ENCODE data around the gene MCTP2. TPM values are rescaled to one million over a fixed set of nuclear protein-coding genes. Genes with fewer than 3 reads are reported as not detected.

The MCTP2 gene, protein sequence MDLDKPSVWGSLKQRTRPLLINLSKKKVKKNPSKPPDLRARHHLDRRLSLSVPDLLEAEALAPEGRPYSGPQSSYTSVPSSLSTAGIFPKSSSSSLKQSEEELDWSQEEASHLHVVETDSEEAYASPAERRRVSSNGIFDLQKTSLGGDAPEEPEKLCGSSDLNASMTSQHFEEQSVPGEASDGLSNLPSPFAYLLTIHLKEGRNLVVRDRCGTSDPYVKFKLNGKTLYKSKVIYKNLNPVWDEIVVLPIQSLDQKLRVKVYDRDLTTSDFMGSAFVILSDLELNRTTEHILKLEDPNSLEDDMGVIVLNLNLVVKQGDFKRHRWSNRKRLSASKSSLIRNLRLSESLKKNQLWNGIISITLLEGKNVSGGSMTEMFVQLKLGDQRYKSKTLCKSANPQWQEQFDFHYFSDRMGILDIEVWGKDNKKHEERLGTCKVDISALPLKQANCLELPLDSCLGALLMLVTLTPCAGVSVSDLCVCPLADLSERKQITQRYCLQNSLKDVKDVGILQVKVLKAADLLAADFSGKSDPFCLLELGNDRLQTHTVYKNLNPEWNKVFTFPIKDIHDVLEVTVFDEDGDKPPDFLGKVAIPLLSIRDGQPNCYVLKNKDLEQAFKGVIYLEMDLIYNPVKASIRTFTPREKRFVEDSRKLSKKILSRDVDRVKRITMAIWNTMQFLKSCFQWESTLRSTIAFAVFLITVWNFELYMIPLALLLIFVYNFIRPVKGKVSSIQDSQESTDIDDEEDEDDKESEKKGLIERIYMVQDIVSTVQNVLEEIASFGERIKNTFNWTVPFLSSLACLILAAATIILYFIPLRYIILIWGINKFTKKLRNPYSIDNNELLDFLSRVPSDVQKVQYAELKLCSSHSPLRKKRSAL
- total RNA-seq (0.98 TPM), polyA plus RNA-seq (ENCODE audit: insufficient read depth in 1 of 8, insufficient read length in 8 of 8, low replicate concordance in 1 of 8) (1 to 10 TPM in 2 of 8 donors, under 1 TPM in 6; 0.33 to 1.7 (median 0.59) TPM)
- long read RNA-seq, donor 1 = 0 reads
- long read RNA-seq, donor 2 = 0 reads
- long read RNA-seq, donor 3 = 0 reads
- long read RNA-seq, donor 4 = 0 reads
- long read RNA-seq, donor 5 = 0 reads
- long read RNA-seq, donor 6 = 0 reads
- long read RNA-seq, donor 7 = 0 reads
- long read RNA-seq, donor 8 = 0 reads
- long read RNA-seq, donor 9 = 0 reads
- long read RNA-seq, donor 10 = 0 reads
- long read RNA-seq, donor 11 = 0 reads

DNA sequence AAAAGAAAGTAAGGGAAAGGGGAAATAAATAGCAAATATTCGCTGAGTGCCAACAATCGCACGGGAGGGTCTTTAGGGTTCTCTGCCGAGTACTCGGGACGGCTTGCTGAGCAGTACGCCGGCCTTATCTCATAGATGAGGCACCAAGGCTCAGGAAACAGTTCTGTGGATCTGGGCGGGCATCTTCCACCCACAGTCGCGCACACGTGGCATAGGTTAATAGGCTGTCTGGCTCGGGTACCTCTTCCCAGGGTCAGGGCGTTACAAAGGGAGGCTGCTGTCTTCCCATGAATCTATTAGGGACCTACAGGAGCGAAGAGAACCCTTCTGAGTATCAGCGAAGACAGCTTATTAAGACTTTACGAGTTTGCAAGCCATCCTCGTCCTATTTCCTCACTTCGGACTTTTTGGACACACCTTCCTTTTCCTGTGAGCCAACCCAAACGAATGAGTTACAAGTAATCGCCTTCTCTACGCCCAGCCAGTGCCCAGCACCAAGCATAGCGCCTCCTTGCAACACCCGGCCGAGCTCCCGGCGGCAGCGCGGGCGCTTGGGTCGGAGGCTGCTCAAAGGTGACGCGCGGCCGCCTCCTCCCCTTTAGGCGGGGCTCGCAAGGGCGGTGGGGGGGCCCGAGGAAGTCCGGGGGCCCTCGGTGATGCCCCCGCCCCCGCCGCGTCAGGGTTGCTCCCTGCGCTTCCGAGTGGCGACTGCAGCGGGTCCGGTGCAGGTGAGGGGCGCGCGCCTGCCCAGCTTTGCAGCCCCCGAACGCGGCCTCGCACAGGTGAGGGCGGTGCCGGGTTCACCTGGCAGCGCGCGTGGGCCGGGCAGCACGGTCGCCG lies at the start of gene MCTP2:
MCTP2 (plus strand) TSS at position 679 of the 840 bp plus-strand sequence. CDS start 66,705 bp downstream, outside the sequence.
- peak; percentile 71 for DNase-seq
- Histone ChIP-seq H3K27ac (ENCODE audit: low read length) (peak within 1 kb of the TSS; percentile 33), H3K27me3 (ENCODE audit: control insufficient read depth, insufficient read depth, low read length) (peaks cover 30% of the 10 kb centered on the region)

DNA sequence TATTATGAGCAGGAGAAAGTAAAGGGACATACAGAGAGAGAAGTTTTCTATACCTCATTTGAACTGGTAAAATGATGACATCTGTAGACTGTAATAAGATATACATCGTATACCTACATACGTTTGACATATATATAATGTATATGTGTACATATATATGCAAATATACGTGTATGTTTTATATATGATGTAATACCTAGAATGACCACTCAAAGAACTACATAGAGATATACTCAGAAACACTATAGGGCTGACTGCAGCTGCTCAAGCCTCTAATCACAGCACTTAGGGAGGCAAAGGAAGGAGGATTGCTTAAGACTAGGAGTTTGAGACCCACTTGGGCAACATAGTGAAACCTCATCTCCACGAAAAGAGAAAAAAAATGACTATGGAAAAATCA lies 48.5 kb upstream of the MCTP2 start:
- no peaks in the 10 kb centered on the region for H3K27me3 ChIP-seq (ENCODE audit: control insufficient read depth, insufficient read depth, low read length)
- no peak overlapping the region for H3K4me3 ChIP-seq (ENCODE audit: low read length)
- H3K27ac ChIP-seq (ENCODE audit: low read length) = no peak overlapping the region
- H3K4me1 ChIP-seq (ENCODE audit: control insufficient read depth, insufficient read depth, low read length) = no peaks in the 10 kb centered on the region
- no peaks in the 10 kb centered on the region for H3K36me3 ChIP-seq (ENCODE audit: control insufficient read depth, insufficient read depth, low read length)
- no CpG with 5 or more reads among the region's 4 CpGs for WGBS (ENCODE audit: insufficient coverage)
- DNase-seq = no peak
- no peaks in the 10 kb centered on the region for H3K9me3 ChIP-seq (replicated peaks; ENCODE audit: control insufficient read depth, low read depth, low read length)

More for the DNA sequence above, at the start of gene MCTP2:
- H3K4me3 ChIP-seq (ENCODE audit: low read length) = peak within 1 kb of the TSS; percentile 40
- under 1% methylated on average over 64 of the region's 66 CpGs for WGBS (ENCODE audit: insufficient coverage)
- no peaks in the 10 kb centered on the region for H3K36me3 ChIP-seq (ENCODE audit: control insufficient read depth, insufficient read depth, low read length)
- H3K9me3 ChIP-seq (replicated peaks; ENCODE audit: control insufficient read depth, low read depth, low read length) = no peaks in the 10 kb centered on the region
- peaks cover 6% of the 10 kb centered on the region for H3K4me1 ChIP-seq (ENCODE audit: control insufficient read depth, insufficient read depth, low read length)

DNA sequence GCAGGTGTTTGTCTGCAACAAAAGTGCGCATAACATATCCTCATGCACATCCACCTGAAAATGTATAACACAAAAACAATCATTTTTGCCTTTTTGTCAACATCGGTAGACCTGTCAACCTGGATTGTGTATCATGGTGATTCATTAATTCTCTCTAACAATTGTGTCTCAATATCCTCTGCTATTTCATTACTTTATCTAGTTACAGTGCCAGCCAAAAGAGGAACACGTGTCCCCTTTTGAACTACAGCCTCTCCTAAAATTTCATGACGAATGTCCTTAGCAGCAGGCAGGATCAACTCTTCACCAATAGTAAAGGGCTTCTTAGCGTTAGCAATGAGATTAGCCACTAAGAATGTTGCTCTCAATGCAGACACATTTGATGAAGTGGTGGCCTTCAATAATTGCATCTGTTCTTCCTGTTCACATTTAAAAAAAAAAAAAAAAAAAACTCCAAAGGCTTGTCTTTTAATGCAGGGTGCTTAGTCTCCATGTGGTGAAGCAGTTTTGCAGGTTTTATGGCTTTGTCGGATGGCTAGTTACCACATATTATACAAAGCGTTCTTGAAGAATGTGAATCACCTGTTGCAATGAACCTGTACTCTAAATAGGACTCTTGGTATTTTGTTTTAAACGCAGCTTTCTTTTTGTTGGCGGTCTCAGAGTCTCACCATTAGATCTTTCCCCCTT lies 45.7 kb upstream of the MCTP2 start:
- H3K27ac ChIP-seq (ENCODE audit: low read length) = no peak overlapping the region
- H3K4me3 ChIP-seq (ENCODE audit: low read length) = no peak overlapping the region
- no peaks in the 10 kb centered on the region for H3K9me3 ChIP-seq (replicated peaks; ENCODE audit: control insufficient read depth, low read depth, low read length)
- no peaks in the 10 kb centered on the region for H3K4me1 ChIP-seq (ENCODE audit: control insufficient read depth, insufficient read depth, low read length)
- no peak for DNase-seq
- H3K27me3 ChIP-seq (ENCODE audit: control insufficient read depth, insufficient read depth, low read length) = no peaks in the 10 kb centered on the region
- 62% methylated on average over 2 of the region's 9 CpGs for WGBS (ENCODE audit: insufficient coverage)
- no peaks in the 10 kb centered on the region for H3K36me3 ChIP-seq (ENCODE audit: control insufficient read depth, insufficient read depth, low read length)

DNA sequence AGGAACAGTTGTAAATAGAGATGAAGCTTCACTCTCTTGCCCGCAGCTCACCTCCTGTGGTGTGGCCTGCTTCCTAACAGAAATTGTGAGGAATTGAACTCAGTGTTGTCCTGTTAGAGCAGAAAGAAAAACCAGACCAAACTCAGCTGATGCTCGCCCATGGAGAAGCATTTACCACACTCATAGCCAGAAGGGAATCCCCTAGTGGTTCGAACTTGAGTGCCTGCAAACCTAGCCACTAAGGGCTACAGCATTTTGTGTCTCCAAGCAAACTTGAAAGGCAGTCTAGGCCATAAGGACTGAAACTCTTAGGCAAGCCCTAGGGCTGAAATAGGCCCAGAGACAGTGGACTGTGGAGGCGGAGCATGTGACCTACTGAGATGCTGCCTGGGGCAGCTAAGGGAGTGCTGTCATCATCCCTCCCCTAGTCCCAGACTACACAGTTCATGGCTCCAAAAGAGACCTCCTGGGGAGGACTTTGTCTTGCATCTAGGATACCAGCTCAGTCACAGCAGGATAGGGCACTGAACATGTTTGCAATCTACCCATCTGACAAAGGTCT lies 44.5 kb upstream of the MCTP2 start:
- Histone ChIP-seq H3K9me3 (replicated peaks; ENCODE audit: control insufficient read depth, low read depth, low read length) (no peaks in the 10 kb centered on the region), H3K4me1 (ENCODE audit: control insufficient read depth, insufficient read depth, low read length) (no peaks in the 10 kb centered on the region), H3K27ac (ENCODE audit: low read length) (no peak overlapping the region), H3K27me3 (ENCODE audit: control insufficient read depth, insufficient read depth, low read length) (no peaks in the 10 kb centered on the region), H3K4me3 (ENCODE audit: low read length) (no peak overlapping the region), H3K36me3 (ENCODE audit: control insufficient read depth, insufficient read depth, low read length) (no peaks in the 10 kb centered on the region)
- 82% methylated on average over 3 of the region's 4 CpGs for WGBS (ENCODE audit: insufficient coverage)
- DNase-seq = no peak

DNA sequence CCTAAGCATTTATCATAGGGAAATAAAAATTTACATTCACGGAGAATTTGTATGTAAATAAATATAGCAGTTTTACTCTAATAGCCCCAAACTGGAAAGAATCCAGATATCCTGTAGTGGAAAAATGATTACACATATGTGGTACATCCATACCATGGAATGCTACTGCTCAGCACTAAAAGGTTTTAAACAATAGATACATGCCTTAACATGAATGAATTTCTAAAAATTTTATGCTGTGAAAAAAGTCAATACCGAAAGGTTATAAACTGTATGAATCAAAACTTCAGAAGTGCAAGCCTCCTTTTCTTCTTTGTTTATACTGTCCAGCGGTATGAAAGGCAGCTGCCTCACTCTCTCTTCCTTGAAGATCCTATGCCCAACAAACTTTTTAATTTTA lies 37.5 kb upstream of the MCTP2 start:
- Histone ChIP-seq H3K27ac (ENCODE audit: low read length) (no peak overlapping the region), H3K4me3 (ENCODE audit: low read length) (no peak overlapping the region), H3K27me3 (ENCODE audit: control insufficient read depth, insufficient read depth, low read length) (no peaks in the 10 kb centered on the region), H3K36me3 (ENCODE audit: control insufficient read depth, insufficient read depth, low read length) (no peaks in the 10 kb centered on the region), H3K9me3 (replicated peaks; ENCODE audit: control insufficient read depth, low read depth, low read length) (no peaks in the 10 kb centered on the region), H3K4me1 (ENCODE audit: control insufficient read depth, insufficient read depth, low read length) (no peaks in the 10 kb centered on the region)
- no CpG with 5 or more reads among the region's 3 CpGs for WGBS (ENCODE audit: insufficient coverage)
- no peak for DNase-seq

DNA sequence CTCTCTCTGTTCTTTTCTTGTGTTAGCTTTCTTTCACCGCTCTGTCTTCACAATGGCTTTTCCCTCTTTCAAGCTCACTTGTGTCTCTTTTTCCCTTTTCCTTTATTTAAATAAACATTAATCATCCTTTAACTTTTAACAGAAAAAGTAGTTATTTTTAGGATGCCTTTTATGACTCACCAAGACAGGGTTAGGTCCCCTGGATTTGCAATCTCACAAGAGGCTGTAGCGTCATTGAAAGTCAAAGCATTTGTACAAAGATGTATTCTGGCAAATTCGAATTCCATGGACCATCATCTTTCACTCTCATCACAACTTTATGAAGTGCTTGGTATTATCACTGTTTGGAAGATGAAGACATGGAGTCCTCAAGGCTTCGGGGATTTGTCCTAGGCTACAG lies 34.8 kb upstream of the MCTP2 start:
- Histone ChIP-seq H3K4me1 (ENCODE audit: control insufficient read depth, insufficient read depth, low read length) (no peaks in the 10 kb centered on the region), H3K4me3 (ENCODE audit: low read length) (no peak overlapping the region), H3K9me3 (replicated peaks; ENCODE audit: control insufficient read depth, low read depth, low read length) (no peaks in the 10 kb centered on the region), H3K27me3 (ENCODE audit: control insufficient read depth, insufficient read depth, low read length) (no peaks in the 10 kb centered on the region), H3K27ac (ENCODE audit: low read length) (no peak overlapping the region), H3K36me3 (ENCODE audit: control insufficient read depth, insufficient read depth, low read length) (no peaks in the 10 kb centered on the region)
- no CpG with 5 or more reads among the region's 4 CpGs for WGBS (ENCODE audit: insufficient coverage)
- DNase-seq = no peak

DNA sequence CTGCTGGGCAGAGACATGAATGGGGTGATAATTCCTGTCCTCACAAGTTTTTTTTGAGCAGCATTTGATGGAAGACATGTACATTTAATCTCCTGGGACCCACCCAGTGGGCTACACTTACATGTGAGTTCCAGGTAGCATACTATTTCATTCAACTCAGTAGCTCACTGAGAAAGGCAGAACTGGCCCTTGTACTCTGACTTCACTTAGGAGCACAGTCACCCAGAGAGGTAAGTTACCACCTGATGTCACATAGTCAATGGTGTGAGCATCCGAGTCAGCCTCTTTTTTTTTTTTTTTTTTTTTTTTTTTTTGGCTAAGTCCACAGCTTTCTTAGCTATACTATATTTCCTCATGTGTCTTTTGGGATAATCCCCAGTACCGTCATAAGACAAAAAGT lies 32.7 kb upstream of the MCTP2 start:
- H3K4me3 ChIP-seq (ENCODE audit: low read length) = no peak overlapping the region
- H3K36me3 ChIP-seq (ENCODE audit: control insufficient read depth, insufficient read depth, low read length) = no peaks in the 10 kb centered on the region
- no peaks in the 10 kb centered on the region for H3K9me3 ChIP-seq (replicated peaks; ENCODE audit: control insufficient read depth, low read depth, low read length)
- no peak overlapping the region for H3K27ac ChIP-seq (ENCODE audit: low read length)
- no peaks in the 10 kb centered on the region for H3K27me3 ChIP-seq (ENCODE audit: control insufficient read depth, insufficient read depth, low read length)
- H3K4me1 ChIP-seq (ENCODE audit: control insufficient read depth, insufficient read depth, low read length) = no peaks in the 10 kb centered on the region
- no CpG with 5 or more reads among the region's 2 CpGs for WGBS (ENCODE audit: insufficient coverage)
- no peak for DNase-seq

DNA sequence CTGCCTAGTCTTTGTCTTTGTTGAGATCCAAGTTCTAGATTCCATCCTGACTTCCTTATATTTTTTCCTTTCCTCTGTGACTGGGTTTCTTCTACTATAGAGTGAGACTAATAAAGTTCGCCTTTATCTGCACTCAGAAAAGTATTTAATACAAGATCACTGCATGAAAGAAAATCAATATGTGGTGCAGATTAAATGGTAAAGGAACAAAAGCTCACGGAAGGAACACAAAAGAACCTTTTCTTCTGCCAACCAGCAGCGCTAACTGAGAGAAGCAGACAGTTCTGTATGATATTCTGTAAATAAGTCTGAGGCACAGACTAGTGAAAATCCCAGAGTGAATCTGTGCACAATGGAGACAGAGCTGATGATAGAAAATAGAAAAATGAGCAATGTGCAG lies 31.6 kb upstream of the MCTP2 start:
- H3K36me3 ChIP-seq (ENCODE audit: control insufficient read depth, insufficient read depth, low read length) = no peaks in the 10 kb centered on the region
- H3K27ac ChIP-seq (ENCODE audit: low read length) = no peak overlapping the region
- WGBS (ENCODE audit: insufficient coverage) = 60% methylated on average over 1 of the region's 3 CpGs
- H3K9me3 ChIP-seq (replicated peaks; ENCODE audit: control insufficient read depth, low read depth, low read length) = no peaks in the 10 kb centered on the region
- no peak for DNase-seq
- no peaks in the 10 kb centered on the region for H3K27me3 ChIP-seq (ENCODE audit: control insufficient read depth, insufficient read depth, low read length)
- no peak overlapping the region for H3K4me3 ChIP-seq (ENCODE audit: low read length)
- H3K4me1 ChIP-seq (ENCODE audit: control insufficient read depth, insufficient read depth, low read length) = no peaks in the 10 kb centered on the region

DNA sequence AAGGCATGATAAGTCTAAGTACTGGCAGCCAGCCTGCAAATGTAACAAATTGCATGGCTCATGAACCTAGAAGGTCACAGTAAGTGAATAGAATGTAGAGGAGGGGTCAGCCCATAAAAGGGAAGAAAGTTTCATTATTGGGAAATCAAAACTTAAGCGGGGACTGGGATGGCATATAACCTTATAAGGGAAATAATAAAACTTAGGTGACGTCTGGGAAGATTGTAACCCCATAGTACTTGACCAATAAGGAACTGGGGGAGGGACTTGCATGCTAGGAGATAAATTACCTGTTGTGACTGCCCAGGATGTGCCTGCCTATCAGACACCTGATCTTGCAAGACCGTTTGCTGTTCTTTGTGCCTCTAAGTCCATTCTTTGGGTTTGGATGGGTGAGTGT lies 28.1 kb upstream of the MCTP2 start:
- DNase-seq = no peak
- no peaks in the 10 kb centered on the region for H3K9me3 ChIP-seq (replicated peaks; ENCODE audit: control insufficient read depth, low read depth, low read length)
- no peaks in the 10 kb centered on the region for H3K36me3 ChIP-seq (ENCODE audit: control insufficient read depth, insufficient read depth, low read length)
- no peaks in the 10 kb centered on the region for H3K4me1 ChIP-seq (ENCODE audit: control insufficient read depth, insufficient read depth, low read length)
- H3K27ac ChIP-seq (ENCODE audit: low read length) = no peak overlapping the region
- H3K27me3 ChIP-seq (ENCODE audit: control insufficient read depth, insufficient read depth, low read length) = no peaks in the 10 kb centered on the region
- H3K4me3 ChIP-seq (ENCODE audit: low read length) = no peak overlapping the region
- WGBS (ENCODE audit: insufficient coverage) = 40% methylated on average over 1 of the region's 3 CpGs

Measured in muscle of leg (tissue), 16 donors.